ENCODE measurements around the gene CCDC107. TPM values are rescaled to one million over a fixed set of nuclear protein-coding genes. Genes with fewer than 3 reads are reported as not detected.
A peak's percentile ranks its signal among the peaks of the same experiment; 100 is the strongest.

The CCDC107 gene
- total and polyA plus RNA-seq, 9 of the 15 experiments (the other 6 are each of a cell fraction or from before 2014, with no cell fraction given), result 0.35 to 11.3 (median 6.9) TPM; not detected in 1

GRCh38 chr9:35657546-35658136, 451 bp upstream of the CCDC107 start, which contains the start of gene RMRP (continued):
- peak; percentile 92 for TF ChIP-seq RFX1 (IDR thresholded peaks at IDR 0.05)
- TF ChIP-seq ZNF232 (CRISPR knock-in tag; IDR thresholded peaks at IDR 0.05), result no peak
- no peak for TF ChIP-seq CREB5 (CRISPR knock-in tag; IDR thresholded peaks at IDR 0.05)
- peak; percentile 94 for TF ChIP-seq EGR1 (conservative IDR thresholded peaks at IDR 0.05)
- TF ChIP-seq ZNF239 (CRISPR knock-in tag; IDR thresholded peaks at IDR 0.05), result no peak
- no peak for TF ChIP-seq EWSR1 (IDR thresholded peaks at IDR 0.05; ENCODE audit: borderline replicate concordance, low read depth, partially characterized antibody)
- TF ChIP-seq ELF1 (tag; IDR thresholded peaks at IDR 0.05), result no peak; the same call in 1 of the 2 replicates
- TF ChIP-seq HES1 (IDR thresholded peaks at IDR 0.05; ENCODE audit: low read depth), result 0 out of 2 replicates have a peak, but pooled peaks have one; percentile 16
- TF ChIP-seq PKNOX1 (IDR thresholded peaks at IDR 0.05), result peak; percentile 74
- TF ChIP-seq LEF1 (IDR thresholded peaks at IDR 0.05), result no peak
- no peak for TF ChIP-seq HOMEZ (CRISPR knock-in tag; IDR thresholded peaks at IDR 0.05)
- peak in 1 of 2 experiments; percentile 21; a peak in 1 of 4 replicates for TF ChIP-seq RCOR1 (IDR thresholded peaks at IDR 0.05; ENCODE audit: borderline replicate concordance in 1 of 2, low read depth in 2 of 2, low read length in 2 of 2)
- TF ChIP-seq TEAD2 (tag; IDR thresholded peaks at IDR 0.05), result no peak
- TF ChIP-seq TCF15 (CRISPR knock-in tag; IDR thresholded peaks at IDR 0.05), result no peak
- TF ChIP-seq GTF2A2 (tag; IDR thresholded peaks at IDR 0.05), result no peak
- no peak for TF ChIP-seq KLF10 (CRISPR knock-in tag; IDR thresholded peaks at IDR 0.05)
- TF ChIP-seq CEBPB (tag; IDR thresholded peaks at IDR 0.05), result no peak
- TF ChIP-seq IRF1 (CRISPR knock-in tag; IDR thresholded peaks at IDR 0.05; ENCODE audit: borderline replicate concordance), result no peak; the same call in 1 of the 2 replicates
- no peak for TF ChIP-seq SETDB1 (IDR thresholded peaks at IDR 0.05; ENCODE audit: low read length)
- TF ChIP-seq ZNF512 (tag; IDR thresholded peaks at IDR 0.05), result no peak
- no peak for TF ChIP-seq NCOA2 (IDR thresholded peaks at IDR 0.05; ENCODE audit: partially characterized antibody in 2 of 2)

Data from K562 (cell line).